Ishikawa (cell line): ENCODE measurements around the gene ZRANB3.

Experiments used
- CEBPB ChIP-seq: IDR thresholded peaks from 2 replicates; pipeline ENCODE4 v1.6.1; 2012
- CREB1 ChIP-seq: IDR thresholded peaks from 2 replicates; pipeline ENCODE4 v1.6.1; 2012; ENCODE audit warnings: low read depth
- EGR1 ChIP-seq: IDR thresholded peaks from 2 replicates; pipeline ENCODE4 v1.6.1; 2012
- EP300 ChIP-seq: IDR thresholded peaks from 2 replicates; pipeline ENCODE4 v1.6.1; 2012; ENCODE audit warnings: borderline replicate concordance
- FOXM1 ChIP-seq: IDR thresholded peaks from 2 replicates; pipeline ENCODE4 v1.6.1; 2012; ENCODE audit warnings: low read depth, borderline replicate concordance
- NFIC ChIP-seq: IDR thresholded peaks from 2 replicates; pipeline ENCODE4 v1.6.1; 2012
- RAD21 ChIP-seq: IDR thresholded peaks from 2 replicates; pipeline ENCODE4 v1.6.1; 2012; ENCODE audit warnings: low read depth
- TAF1 ChIP-seq: IDR thresholded peaks from 2 replicates; pipeline ENCODE4 v1.6.1; 2012; ENCODE audit warnings: low read depth, mild to moderate bottlenecking
- TCF12 ChIP-seq: IDR thresholded peaks from 2 replicates; pipeline ENCODE4 v1.6.1; 2012; ENCODE audit warnings: low read depth
- TEAD4 ChIP-seq: IDR thresholded peaks from 2 replicates; pipeline ENCODE4 v1.6.1; 2012
- YY1 ChIP-seq: IDR thresholded peaks from 2 replicates; pipeline ENCODE4 v1.6.1; 2012; ENCODE audit warnings: low read depth
- ZBTB7A ChIP-seq: IDR thresholded peaks from 2 replicates; pipeline ENCODE4 v1.6.1; 2012; ENCODE audit warnings: low read depth
- TF ChIP-seq, protein P1 (sequence below): IDR thresholded peaks from 2 replicates; pipeline ENCODE4 v1.6.1; 2012
- TF ChIP-seq, protein P2 (sequence below): IDR thresholded peaks from 2 replicates; pipeline ENCODE4 v1.6.1; 2012; ENCODE audit warnings: low read depth, mild to moderate bottlenecking
- TF ChIP-seq, protein P3 (sequence below): IDR thresholded peaks from 2 replicates; pipeline ENCODE4 v1.6.1; 2012

The ZRANB3 gene

DNA sequence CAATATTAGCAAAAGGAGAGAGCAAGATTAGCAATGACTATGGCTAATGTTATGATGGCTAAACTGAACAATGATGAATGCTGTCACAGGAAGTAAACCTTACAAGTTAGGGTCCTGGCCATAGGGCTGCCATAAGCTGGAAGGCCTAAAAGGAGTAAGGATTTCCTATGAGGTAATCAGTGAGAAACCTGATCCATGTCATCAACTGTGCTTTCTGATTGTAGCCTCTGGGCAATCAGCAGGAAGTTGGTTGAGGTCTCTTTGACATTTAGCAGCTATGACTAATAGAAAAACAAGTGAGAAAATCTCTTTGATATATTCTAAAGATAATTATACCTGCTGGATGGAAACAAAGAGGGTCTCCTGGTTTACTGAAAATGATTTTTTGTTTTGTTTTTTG is 285.9 kb downstream of the ZRANB3 start:
- TF ChIP-seq TAF1 (no peak), FOXM1 (no peak), EP300 (no peak), YY1 (no peak), EGR1 (no peak), CREB1 (no peak), ZBTB7A (no peak), RAD21 (no peak), TCF12 (no peak), CEBPB (no peak), TEAD4 (no peak), NFIC (no peak)
- TF ChIP-seq, protein P1, sequence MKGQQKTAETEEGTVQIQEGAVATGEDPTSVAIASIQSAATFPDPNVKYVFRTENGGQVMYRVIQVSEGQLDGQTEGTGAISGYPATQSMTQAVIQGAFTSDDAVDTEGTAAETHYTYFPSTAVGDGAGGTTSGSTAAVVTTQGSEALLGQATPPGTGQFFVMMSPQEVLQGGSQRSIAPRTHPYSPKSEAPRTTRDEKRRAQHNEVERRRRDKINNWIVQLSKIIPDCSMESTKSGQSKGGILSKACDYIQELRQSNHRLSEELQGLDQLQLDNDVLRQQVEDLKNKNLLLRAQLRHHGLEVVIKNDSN = no peak
- TF ChIP-seq, protein P2, sequence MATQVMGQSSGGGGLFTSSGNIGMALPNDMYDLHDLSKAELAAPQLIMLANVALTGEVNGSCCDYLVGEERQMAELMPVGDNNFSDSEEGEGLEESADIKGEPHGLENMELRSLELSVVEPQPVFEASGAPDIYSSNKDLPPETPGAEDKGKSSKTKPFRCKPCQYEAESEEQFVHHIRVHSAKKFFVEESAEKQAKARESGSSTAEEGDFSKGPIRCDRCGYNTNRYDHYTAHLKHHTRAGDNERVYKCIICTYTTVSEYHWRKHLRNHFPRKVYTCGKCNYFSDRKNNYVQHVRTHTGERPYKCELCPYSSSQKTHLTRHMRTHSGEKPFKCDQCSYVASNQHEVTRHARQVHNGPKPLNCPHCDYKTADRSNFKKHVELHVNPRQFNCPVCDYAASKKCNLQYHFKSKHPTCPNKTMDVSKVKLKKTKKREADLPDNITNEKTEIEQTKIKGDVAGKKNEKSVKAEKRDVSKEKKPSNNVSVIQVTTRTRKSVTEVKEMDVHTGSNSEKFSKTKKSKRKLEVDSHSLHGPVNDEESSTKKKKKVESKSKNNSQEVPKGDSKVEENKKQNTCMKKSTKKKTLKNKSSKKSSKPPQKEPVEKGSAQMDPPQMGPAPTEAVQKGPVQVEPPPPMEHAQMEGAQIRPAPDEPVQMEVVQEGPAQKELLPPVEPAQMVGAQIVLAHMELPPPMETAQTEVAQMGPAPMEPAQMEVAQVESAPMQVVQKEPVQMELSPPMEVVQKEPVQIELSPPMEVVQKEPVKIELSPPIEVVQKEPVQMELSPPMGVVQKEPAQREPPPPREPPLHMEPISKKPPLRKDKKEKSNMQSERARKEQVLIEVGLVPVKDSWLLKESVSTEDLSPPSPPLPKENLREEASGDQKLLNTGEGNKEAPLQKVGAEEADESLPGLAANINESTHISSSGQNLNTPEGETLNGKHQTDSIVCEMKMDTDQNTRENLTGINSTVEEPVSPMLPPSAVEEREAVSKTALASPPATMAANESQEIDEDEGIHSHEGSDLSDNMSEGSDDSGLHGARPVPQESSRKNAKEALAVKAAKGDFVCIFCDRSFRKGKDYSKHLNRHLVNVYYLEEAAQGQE = no peak
- TF ChIP-seq, protein P3, sequence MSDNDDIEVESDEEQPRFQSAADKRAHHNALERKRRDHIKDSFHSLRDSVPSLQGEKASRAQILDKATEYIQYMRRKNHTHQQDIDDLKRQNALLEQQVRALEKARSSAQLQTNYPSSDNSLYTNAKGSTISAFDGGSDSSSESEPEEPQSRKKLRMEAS = no peak

DNA sequence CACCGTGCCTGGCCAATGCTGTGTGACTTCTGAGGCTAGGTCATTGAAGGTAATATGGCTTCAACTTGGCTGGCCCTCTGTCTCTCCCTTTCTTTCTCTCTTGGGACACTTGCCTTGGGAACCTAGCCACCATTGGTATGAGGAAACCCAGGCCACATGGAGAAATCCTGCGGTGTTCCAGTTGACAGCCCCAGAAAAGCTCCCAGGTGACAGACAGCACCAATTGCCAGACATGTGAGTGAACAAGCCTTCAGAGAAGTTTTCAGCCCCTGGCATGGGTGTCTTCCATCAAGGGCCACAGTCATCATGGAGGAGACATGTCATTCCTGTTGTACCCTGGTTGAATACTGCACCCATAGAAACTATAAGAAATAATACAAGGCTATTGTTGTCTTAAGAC is 292.4 kb downstream of the ZRANB3 start:
- TF ChIP-seq YY1 (no peak), TAF1 (no peak), EP300 (no peak), ZBTB7A (no peak), FOXM1 (no peak), NFIC (no peak), CEBPB (no peak)
- TF ChIP-seq, protein P2 = no peak
- TF ChIP-seq, protein P3 = no peak
- TF ChIP-seq, protein P1 = no peak

DNA sequence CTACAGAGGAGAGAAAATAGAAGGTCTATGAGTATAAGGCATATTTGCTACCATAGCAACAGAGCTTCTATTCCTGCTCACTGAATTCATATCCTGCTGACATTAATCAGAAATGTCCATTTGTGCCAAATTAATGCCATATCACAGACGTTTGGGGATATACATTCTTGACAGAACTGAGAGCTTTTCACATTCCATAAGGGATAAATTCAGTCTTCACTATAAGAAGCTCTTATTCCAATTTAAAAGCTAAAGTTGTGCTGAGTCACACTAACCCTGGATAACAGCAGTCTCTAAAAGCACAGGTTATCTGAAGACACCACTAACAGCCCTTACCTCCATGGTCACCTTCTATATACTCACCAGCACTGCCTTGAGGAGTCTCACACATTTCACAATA is 300.9 kb downstream of the ZRANB3 start:
- TF ChIP-seq EP300 (no peak), ZBTB7A (no peak), NFIC (no peak), TCF12 (no peak), CREB1 (no peak), CEBPB (no peak), EGR1 (no peak), YY1 (no peak), TAF1 (no peak), RAD21 (no peak), FOXM1 (no peak), TEAD4 (no peak)
- TF ChIP-seq, protein P2 = no peak
- TF ChIP-seq, protein P1 = no peak
- TF ChIP-seq, protein P3 = no peak

DNA sequence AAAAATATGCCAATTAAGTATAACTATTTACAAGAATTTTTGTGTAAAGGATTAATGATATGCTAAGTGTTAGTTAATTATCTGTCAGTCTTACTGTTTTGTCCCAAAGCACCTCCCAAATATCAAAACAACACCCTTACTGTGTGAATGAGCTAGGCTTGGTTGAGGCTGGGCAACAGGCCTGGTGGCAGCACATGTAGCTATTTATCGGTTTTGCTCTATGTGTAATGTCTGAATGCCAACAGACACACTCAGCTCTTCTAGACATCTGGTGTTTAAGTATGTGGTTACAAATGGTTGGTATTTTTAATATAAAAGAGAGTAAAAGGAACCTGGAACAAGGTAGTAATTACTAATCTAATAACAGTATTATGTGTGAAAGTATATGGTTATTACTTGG is 303.6 kb downstream of the ZRANB3 start:
- TF ChIP-seq CREB1 (no peak), CEBPB (no peak), TEAD4 (no peak), ZBTB7A (no peak), FOXM1 (no peak), YY1 (no peak), NFIC (no peak), EGR1 (no peak), EP300 (no peak), TCF12 (no peak), TAF1 (no peak)
- TF ChIP-seq, protein P3 = no peak
- TF ChIP-seq, protein P1 = no peak
